Ovary (tissue), 3 donors: ENCODE results near the gene SLC6A18.

Experiments
- EP300 ChIP-seq: sonication (generic); formaldehyde crosslinking; IDR thresholded peaks from one replicate; pipeline ENCODE4 v1.6.1; 2017; ENCODE audit warnings: antibody characterized with exemption
- POLR2A ChIP-seq: fragments of 450-650 bp; IDR thresholded peaks from one replicate; pipeline ENCODE4 v1.6.1; 2017; ENCODE audit warnings: antibody characterized with exemption, mild to moderate bottlenecking, moderate library complexity
- TF ChIP-seq, protein P1 (sequence below), 3 donors: fragments of 450-650 bp in 2 of 3; fragments of 200-600 bp in 1 of 3; IDR thresholded peaks; one replicate each; pipeline versions ENCODE4 v1.5.1 to v1.8.0; 2016 to 2022; ENCODE audit warnings: antibody characterized with exemption in 3 of 3, mild to moderate bottlenecking in 1 of 3
- donor health status: DM: no; HTN: no; CAD: no.

DNA sequence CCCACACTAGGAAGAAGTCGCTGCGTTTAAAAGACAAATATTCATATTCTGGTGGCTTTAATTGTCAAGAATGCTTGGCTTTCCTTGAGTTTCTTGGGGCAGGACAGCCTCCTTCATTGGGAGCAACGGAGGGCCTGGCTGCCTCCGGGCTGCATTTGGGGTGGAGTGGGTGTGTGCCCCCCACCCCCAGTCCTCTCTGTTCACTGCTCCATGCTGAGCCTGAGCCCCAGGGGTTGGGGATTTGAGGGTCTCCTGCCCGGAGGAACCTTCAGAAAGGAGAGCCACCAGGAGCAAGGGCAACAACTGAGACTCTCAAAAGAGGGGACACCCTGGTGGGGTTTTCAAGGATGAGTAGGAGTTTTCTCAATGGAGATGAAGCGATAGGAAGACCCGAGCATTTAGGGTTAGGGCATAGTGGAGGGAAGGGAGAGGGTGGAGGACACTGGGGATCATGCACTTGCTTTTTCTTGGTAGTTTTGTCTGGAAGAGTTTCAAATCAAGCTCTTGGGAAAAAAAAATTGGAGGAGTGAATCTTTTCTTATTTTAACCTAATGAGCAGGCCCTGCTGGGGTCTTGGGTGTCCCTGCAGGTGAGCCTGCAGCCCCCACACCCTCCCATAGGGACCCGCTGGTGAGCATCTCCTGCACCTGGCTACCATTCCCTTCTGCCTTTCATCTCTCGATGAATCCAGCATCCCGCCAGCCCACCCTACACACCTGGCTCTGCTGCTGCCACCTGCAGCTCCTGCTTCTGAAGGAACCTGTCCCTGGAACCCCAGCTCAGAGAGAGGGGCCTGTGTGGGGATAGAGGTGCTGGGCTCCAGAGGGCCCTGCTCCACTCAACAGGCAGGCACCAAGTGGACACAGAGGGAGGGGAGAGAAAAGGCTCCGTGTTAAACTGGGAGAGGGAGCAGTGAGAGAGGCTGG lies 19.7 kb upstream of the SLC6A18 start:
- TF ChIP-seq, protein P1, sequence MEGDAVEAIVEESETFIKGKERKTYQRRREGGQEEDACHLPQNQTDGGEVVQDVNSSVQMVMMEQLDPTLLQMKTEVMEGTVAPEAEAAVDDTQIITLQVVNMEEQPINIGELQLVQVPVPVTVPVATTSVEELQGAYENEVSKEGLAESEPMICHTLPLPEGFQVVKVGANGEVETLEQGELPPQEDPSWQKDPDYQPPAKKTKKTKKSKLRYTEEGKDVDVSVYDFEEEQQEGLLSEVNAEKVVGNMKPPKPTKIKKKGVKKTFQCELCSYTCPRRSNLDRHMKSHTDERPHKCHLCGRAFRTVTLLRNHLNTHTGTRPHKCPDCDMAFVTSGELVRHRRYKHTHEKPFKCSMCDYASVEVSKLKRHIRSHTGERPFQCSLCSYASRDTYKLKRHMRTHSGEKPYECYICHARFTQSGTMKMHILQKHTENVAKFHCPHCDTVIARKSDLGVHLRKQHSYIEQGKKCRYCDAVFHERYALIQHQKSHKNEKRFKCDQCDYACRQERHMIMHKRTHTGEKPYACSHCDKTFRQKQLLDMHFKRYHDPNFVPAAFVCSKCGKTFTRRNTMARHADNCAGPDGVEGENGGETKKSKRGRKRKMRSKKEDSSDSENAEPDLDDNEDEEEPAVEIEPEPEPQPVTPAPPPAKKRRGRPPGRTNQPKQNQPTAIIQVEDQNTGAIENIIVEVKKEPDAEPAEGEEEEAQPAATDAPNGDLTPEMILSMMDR (IDR thresholded peaks at IDR 0.05): no peak
- TF ChIP-seq EP300 (no peak), POLR2A (no peak)
